ENCODE measurements around the gene MOCOS.

GRCh38 chr18:36294031-36294430, 106.7 kb downstream of the MOCOS start:
- TF ChIP-seq CTCF (IDR thresholded peaks at IDR 0.05) (no peak), POLR2A (IDR thresholded peaks at IDR 0.05) (no peak)

Measured in body of pancreas (tissue), 4 donors.